WTC11 (cell line): Measurements from ENCODE around the gene SPEM3.

Source experiments
- AFF4 ChIP-seq: sonication (generic); formaldehyde crosslinking; IDR thresholded peaks from 2 replicates; pipeline ENCODE4 v1.8.1; 2023; ENCODE audit warnings: mild to moderate bottlenecking, missing genetic modification reagents, borderline replicate concordance
- CREB1 ChIP-seq: sonication (generic); formaldehyde crosslinking; IDR thresholded peaks from 2 replicates; pipeline ENCODE4 v1.8.0; 2023; ENCODE audit warnings: mild to moderate bottlenecking, missing genetic modification reagents
- CTCF ChIP-seq: fragments of 200-600 bp; IDR thresholded peaks from 2 replicates; pipeline ENCODE4 v1.8.0; 2022; ENCODE audit warnings: antibody characterized with exemption
- GABPB1 ChIP-seq: sonication (generic); formaldehyde crosslinking; IDR thresholded peaks from 2 replicates; pipeline ENCODE4 v1.8.1; 2023; ENCODE audit warnings: mild to moderate bottlenecking, missing genetic modification reagents
- IRF2 ChIP-seq: sonication (generic); formaldehyde crosslinking; IDR thresholded peaks from 2 replicates; pipeline ENCODE4 v1.8.0; 2022; ENCODE audit warnings: low read depth, missing genetic modification reagents, borderline replicate concordance
- MAX ChIP-seq: sonication (generic); formaldehyde crosslinking; IDR thresholded peaks from 2 replicates; pipeline ENCODE4 v1.8.0; 2022; ENCODE audit warnings: mild to moderate bottlenecking, missing genetic modification reagents
- NFYB ChIP-seq: sonication (generic); formaldehyde crosslinking; conservative IDR thresholded peaks from 2 replicates; pipeline ENCODE4 v1.8.0; 2022; ENCODE audit warnings: low read depth, missing genetic modification reagents
- NR2C2 ChIP-seq: sonication (generic); formaldehyde crosslinking; IDR thresholded peaks from 2 replicates; pipeline ENCODE4 v1.8.0; 2022; ENCODE audit warnings: mild to moderate bottlenecking, missing genetic modification reagents
- PRDM15 ChIP-seq: sonication (generic); formaldehyde crosslinking; IDR thresholded peaks from 2 replicates; pipeline ENCODE4 v1.8.0; 2022; ENCODE audit warnings: missing genetic modification reagents
- SP1 ChIP-seq: sonication (generic); formaldehyde crosslinking; conservative IDR thresholded peaks from 2 replicates; pipeline ENCODE4 v1.8.1; 2022; ENCODE audit warnings: missing genetic modification reagents
- TCF7 ChIP-seq: sonication (generic); formaldehyde crosslinking; IDR thresholded peaks from 2 replicates; pipeline ENCODE4 v1.8.0; 2022; ENCODE audit warnings: mild to moderate bottlenecking, low read depth, missing genetic modification reagents, moderate library complexity
- ZBTB21 ChIP-seq: sonication (generic); formaldehyde crosslinking; IDR thresholded peaks from 2 replicates; pipeline ENCODE4 v1.8.1; 2023; ENCODE audit warnings: mild to moderate bottlenecking, missing genetic modification reagents, borderline replicate concordance

- TF ChIP-seq CTCF, result no peak
- TF ChIP-seq AFF4, result no peak
- no peak for TF ChIP-seq ZBTB21 (CRISPR knock-in tag)
- no peak for TF ChIP-seq MAX
- no peak for TF ChIP-seq PRDM15 (CRISPR knock-in tag)
- TF ChIP-seq IRF2 (CRISPR knock-in tag), result no peak
- no peak for TF ChIP-seq NFYB
- no peak for TF ChIP-seq SP1 (CRISPR knock-in tag)
- TF ChIP-seq CREB1, result no peak
- no peak for TF ChIP-seq TCF7 (CRISPR knock-in tag)
- TF ChIP-seq NR2C2, result no peak
- TF ChIP-seq GABPB1, result no peak
Observed at GRCh38 chr17:7380321-7380720, 48.3 kb upstream of the SPEM3 start.
